Loucy (cell line): Measurements from ENCODE around the gene ZNF407.

ENCODE experiments used
- EZH2phosphoT487 ChIP-seq: fragments of 200-600 bp; IDR thresholded peaks from 2 replicates; pipeline ENCODE4 v1.6.1; 2018; ENCODE audit warnings: antibody characterized with exemption, mild to moderate bottlenecking, moderate library complexity, borderline replicate concordance
- TF ChIP-seq, protein P1 (sequence below): fragments of 200-600 bp; sonication (generic); conservative IDR thresholded peaks from 2 replicates; pipeline ENCODE4 v1.5.1; 2014; ENCODE audit warnings: mild to moderate bottlenecking, antibody characterized with exemption, low read length

DNA sequence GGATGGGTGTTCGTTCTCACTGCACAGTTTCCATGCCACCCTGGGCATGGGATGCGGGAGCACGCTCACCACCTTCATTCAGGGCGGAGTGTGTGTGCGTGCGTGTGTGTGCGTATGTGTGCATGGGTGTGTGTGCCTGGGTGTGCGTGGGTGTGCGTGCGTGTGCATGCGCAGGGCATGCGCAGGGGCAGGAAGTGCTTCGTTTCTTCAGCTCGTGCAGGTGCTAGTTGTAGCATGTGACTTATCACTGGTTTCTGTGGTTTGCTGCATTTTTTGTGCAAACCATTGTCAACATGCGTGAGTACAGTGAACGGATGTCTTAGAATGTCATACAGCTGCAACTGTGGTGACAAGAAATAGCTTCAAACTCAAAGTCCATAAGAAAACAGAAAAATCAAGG is 431.8 kb downstream of the ZNF407 start:
- TF ChIP-seq, protein P1, sequence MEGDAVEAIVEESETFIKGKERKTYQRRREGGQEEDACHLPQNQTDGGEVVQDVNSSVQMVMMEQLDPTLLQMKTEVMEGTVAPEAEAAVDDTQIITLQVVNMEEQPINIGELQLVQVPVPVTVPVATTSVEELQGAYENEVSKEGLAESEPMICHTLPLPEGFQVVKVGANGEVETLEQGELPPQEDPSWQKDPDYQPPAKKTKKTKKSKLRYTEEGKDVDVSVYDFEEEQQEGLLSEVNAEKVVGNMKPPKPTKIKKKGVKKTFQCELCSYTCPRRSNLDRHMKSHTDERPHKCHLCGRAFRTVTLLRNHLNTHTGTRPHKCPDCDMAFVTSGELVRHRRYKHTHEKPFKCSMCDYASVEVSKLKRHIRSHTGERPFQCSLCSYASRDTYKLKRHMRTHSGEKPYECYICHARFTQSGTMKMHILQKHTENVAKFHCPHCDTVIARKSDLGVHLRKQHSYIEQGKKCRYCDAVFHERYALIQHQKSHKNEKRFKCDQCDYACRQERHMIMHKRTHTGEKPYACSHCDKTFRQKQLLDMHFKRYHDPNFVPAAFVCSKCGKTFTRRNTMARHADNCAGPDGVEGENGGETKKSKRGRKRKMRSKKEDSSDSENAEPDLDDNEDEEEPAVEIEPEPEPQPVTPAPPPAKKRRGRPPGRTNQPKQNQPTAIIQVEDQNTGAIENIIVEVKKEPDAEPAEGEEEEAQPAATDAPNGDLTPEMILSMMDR: no peak
- TF ChIP-seq EZH2phosphoT487: no peak
